Stimulated activated naive CD4-positive, alpha-beta T cell (primary cell): Measurements from ENCODE around the gene PTPRD.

Experiments
- DNase-seq, 6 experiments: peaks; one replicate each; lab custom pipeline; 2025; lab: John Stamatoyannopoulos, UW

PTPRD gene

GRCh38 chr9:8514760-8515159, 2098.0 kb downstream of the PTPRD start:
- no peak for DNase-seq

GRCh38 chr9:8508671-8509290, 2104.0 kb downstream of the PTPRD start:
- DNase-seq: no peak

DNA sequence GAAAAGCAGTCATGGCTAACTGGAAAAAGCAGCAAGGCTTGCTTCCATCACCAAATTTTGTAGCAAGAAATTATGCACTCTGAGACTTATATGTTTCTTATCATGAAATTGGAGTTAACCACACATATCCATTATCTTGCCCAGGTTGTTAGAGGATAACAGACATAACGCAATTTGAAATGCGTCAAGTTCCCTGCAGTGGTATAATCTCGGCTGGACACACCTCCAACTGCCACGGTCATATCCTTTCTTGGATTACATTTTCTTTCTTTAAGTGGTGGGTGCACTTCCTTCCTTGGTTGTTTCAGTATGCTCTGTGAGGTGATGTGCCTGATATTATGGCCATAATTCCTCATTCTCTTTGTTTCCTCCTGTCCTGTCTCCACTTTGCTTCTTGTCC, 2118.2 kb downstream of the PTPRD start:
- no peak for DNase-seq

DNA sequence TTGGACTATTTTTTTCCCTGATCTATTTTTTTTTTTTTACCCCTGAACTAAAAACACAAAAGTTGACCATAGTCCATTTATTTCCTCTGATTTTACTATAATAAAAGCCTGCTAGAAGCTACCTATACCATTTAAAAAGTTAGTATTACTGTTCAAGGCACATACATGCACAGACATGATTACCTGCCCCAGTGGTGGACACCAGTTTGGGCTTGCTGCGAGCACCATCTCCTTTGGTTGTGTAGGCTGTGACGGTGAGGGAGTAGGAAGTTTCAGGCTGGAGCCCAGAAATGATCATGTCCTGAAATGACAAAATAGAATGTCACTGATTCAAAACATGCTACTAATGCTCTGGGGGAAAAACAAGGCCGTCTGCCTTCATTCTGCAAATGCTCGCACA, 2120.1 kb downstream of the PTPRD start:
- DNase-seq: no peak

DNA sequence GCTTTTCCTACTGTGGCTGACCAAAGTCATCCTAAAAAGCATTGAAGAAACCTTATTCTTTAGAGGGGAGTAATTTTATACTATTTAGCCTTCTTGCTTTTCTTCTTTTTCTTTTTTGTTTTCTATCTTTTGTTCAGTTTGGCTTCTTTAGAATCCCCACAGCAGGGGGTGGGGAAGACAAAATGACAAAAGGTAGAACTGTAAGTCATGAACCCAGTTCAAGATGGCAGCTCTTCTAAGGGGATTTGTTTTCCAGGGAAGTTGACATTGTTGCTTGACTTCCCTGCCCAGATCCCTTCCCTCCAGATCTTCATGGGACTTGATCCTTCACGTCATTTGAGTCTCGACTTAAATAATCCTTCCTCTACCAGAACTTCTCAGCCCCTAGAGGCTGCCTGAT, 2120.8 kb downstream of the PTPRD start:
- DNase-seq: no peak

DNA sequence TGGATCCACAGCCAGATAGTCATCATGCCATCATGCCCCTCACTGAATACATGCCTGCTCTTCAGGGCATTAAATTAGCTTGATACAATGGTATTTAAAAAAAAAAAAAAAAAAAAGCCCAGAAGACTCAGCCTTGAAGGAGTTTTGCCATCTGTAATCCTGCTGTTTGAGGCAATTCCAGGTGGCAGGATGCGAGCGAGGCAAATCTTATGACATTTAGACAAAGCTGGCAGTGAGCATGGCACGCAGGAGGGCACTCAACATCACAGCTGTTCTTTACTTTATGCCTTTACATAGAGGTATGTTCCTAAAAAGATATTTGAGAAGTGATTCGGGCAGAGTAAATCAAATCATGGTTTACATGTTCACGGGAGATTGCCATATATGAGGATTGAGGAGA, 2121.2 kb downstream of the PTPRD start:
- no peak for DNase-seq

GRCh38 chr9:8489835-8490234, 2123.0 kb downstream of the PTPRD start:
- DNase-seq: no peak

DNA sequence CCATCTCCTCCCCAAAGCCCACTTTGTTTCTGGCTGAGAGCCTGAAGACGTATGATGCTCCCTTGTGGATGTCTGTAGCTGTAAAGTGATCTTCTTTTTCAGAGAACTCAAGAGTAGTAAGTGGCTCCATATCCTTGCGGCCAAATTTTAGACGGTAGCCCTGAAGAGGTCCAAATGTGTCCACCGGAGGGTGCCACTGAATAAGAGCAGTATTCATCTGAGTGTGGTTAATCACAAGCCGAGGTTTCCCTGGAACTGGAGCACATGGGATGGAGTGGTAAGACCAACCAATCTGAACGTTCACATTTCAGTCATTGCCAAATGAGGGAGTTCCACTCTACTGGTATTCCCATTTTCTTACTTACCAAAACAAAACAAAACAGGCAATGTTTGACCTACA, 2126.7 kb downstream of the PTPRD start:
- no peak for DNase-seq

GRCh38 chr9:8484597-8485191, 2128.1 kb downstream of the PTPRD start:
- no peak for DNase-seq

DNA sequence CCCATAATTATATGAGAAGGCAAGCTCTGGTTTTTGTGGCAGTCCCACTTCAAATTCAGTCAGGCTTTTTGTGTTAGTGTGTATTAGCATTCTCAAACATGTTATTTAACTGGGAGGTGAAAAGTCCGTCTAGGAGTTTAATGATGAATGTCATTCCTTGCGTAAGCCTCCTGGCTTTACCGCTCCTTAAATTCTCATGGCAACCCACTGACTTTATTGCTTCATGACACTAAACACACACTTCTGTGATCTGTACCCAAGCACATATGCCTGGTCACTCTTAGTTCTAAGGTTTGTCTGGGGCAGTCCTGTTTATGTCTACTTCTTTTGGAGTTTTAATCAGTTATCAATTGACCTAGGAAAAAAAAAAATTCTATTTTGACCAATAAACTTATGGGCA, 2135.4 kb downstream of the PTPRD start:
- DNase-seq: no peak

- DNase-seq: no peak
Measured at GRCh38 chr9:8474937-8475336, 2137.9 kb downstream of the PTPRD start.

- DNase-seq: no peak
Measured at GRCh38 chr9:8473244-8474020, 2139.4 kb downstream of the PTPRD start.

DNA sequence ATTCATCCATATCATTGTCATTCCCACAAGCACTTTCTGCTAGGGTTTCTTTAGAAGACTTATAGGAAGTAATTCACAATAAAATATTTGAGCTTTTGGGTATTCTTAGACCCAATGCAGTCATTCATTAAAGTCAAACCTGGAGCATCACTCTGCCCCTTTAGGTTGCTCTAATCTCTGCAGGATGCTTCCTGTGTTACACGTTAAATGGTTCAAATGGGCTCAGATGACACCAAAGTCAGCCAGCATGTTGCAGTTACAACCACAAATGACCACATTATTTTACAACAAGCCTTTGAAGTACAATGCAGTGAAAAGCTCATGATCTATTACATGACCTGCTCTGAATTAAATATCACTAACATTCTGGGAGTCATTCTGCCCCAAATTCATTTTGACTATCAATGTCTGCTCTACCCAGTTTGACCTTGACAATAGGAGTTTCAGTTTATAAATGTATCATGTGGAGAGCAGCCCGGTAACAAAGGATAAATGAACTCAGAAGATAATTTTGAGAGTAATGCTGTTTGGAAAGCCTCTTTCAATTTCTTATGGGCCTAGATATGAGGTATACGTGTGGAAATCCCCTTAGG, 2144.7 kb downstream of the PTPRD start:
- DNase-seq: no peak

GRCh38 chr9:8457816-8458215, 2155.0 kb downstream of the PTPRD start:
- no peak for DNase-seq

- no peak for DNase-seq
Measured at GRCh38 chr9:8457055-8457454, 2155.7 kb downstream of the PTPRD start.

DNA sequence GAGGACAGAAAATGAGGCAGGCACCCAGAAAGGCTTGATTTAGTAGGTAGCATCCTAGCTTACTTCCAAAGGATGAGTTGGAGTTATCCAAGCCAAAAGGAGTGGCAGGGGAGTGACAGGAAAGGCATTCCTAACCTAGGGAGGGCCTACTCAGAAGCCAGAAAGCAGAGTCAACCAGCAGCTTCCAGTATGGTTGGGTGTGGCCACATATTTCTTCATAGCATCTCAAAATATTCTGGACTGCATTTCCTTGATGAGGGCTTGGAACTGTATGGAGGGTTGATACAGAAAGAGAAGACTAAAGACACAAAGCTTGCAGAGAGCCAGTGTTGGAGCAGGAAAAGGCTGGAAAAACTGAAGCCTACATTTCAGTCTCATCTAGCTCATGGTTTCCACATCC, 2156.5 kb downstream of the PTPRD start:
- DNase-seq: no peak

GRCh38 chr9:8450810-8451545, 2161.8 kb downstream of the PTPRD start:
- DNase-seq: no peak

DNA sequence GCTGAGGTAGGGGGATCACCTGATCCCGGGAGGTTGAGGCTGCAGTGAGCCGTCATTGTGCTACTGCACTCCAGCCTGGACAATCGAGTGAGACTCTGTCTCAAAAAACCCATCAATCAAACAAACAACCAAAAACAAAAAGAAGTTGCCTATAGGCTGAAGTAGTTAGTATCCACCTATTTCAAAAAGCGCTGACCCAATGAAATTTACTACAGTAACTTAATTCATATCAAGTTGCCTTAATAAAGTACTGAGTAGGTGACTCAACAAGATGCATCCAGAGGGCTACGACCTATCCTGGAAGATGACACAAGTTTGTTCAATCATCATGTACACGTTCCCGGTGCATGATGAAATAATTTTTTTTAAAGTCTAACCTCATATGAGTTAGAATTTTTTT, 2164.6 kb downstream of the PTPRD start:
- DNase-seq: no peak

- DNase-seq: no peak
Measured at GRCh38 chr9:8447601-8448000, 2165.2 kb downstream of the PTPRD start.

GRCh38 chr9:8437876-8438275, 2174.9 kb downstream of the PTPRD start:
- no peak for DNase-seq

GRCh38 chr9:8437259-8437658, 2175.5 kb downstream of the PTPRD start:
- no peak for DNase-seq

DNA sequence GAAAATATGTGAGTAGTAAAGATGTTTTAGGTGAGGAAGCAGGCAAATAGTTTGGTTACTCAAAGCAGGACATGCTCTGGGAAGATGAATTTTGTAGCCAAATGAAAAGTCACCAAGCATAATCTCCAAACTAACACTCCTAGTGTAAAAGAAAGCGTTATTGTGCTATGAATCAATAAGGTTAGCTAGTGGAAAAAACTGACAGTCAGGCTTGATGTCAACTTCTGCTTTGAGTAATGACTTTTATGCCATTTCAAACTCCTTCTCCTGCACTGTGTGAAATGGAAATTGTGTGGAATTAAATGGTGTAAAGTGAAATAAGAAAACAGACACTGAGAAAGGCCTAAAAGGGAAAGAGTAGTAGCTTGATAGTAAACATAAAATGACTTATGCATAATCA, 2176.0 kb downstream of the PTPRD start:
- no peak for DNase-seq
